Smooth muscle cell (in vitro differentiated cells): ENCODE measurements around the gene WBP2NL. TPM values are rescaled to one million over a fixed set of nuclear protein-coding genes. Genes with fewer than 3 reads are reported as not detected.
A peak's percentile ranks its signal among the peaks of the same experiment; 100 is the strongest.

Experiments used
- DNase-seq: peaks from one replicate; lab custom pipeline; 2025; ENCODE audit not compliant: unreplicated experiment; lab: John Stamatoyannopoulos, UW
- H2AFZ ChIP-seq: fragments of 200-600 bp; sonication (generic); 2 replicates; pipeline ENCODE4 v1.6.0; 2016; ENCODE audit warnings: antibody characterized with exemption, low read depth, mild to moderate bottlenecking
- H3F3A ChIP-seq: fragments of 200-600 bp; sonication (generic); 2 replicates; pipeline ENCODE4 v1.6.0; 2017; ENCODE audit warnings: antibody characterized with exemption, low read depth
- H3K27ac ChIP-seq: fragments of 200-600 bp; sonication (generic); 2 replicates; pipeline ENCODE4 v1.5.1; 2016; ENCODE audit warnings: low read depth, mild to moderate bottlenecking
- H3K27me3 ChIP-seq: fragments of 200-600 bp; sonication (generic); 2 replicates; pipeline ENCODE4 v1.6.1; 2016; ENCODE audit warnings: low read depth, mild to moderate bottlenecking
- H3K36me3 ChIP-seq: fragments of 200-600 bp; sonication (generic); 2 replicates; pipeline ENCODE4 v1.5.1; 2016; ENCODE audit warnings: low read depth
- H3K4me1 ChIP-seq: fragments of 200-600 bp; sonication (generic); 2 replicates; pipeline ENCODE4 v1.5.1; 2016; ENCODE audit warnings: low read depth
- H3K4me2 ChIP-seq: fragments of 200-600 bp; sonication (generic); 2 replicates; pipeline ENCODE4 v1.6.0; 2016; ENCODE audit warnings: mild to moderate bottlenecking
- H3K4me3 ChIP-seq: fragments of 200-600 bp; sonication (generic); 2 replicates; pipeline ENCODE4 v1.5.1; 2016; ENCODE audit warnings: mild to moderate bottlenecking
- H3K79me2 ChIP-seq: fragments of 200-600 bp; sonication (generic); 2 replicates; pipeline ENCODE4 v1.6.0; 2016; ENCODE audit warnings: low read depth, mild to moderate bottlenecking
- H3K9ac ChIP-seq: fragments of 200-600 bp; sonication (generic); 2 replicates; pipeline ENCODE4 v1.6.0; 2016; ENCODE audit warnings: low read depth
- H3K9me3 ChIP-seq: fragments of 200-600 bp; sonication (generic); replicated peaks from 2 replicates; pipeline ENCODE4 v1.5.1; 2016; ENCODE audit warnings: low read depth
- H4K20me1 ChIP-seq: fragments of 200-600 bp; sonication (generic); 2 replicates; pipeline ENCODE4 v1.6.0; 2016; ENCODE audit warnings: low read depth
- WGBS: methylation state at CpG from one replicate; pipeline ENCODE4 v1.1.7; 2016; ENCODE audit warnings: low lambda C conversion rate; 5-methylcytosine and 5-hydroxymethylcytosine counted together
- polyA plus RNA-seq: library from polyadenylated mRNA; unstranded; fragments of >200 nt; fragmentation: Nextera tagmentation; extraction: Ambion mirVana; gene quantifications from 2 replicates; pipeline ENCODE4 v1.2.1, GENCODE V29; 2016
- total RNA-seq: library from RNA; depleted of rRNA; stranded (reverse); fragments of >200 nt; gene quantifications from 2 replicates; pipeline ENCODE4 v1.2.3, GENCODE V29; 2014
- TF ChIP-seq, protein P1 (sequence below): fragments of 200-600 bp; sonication (generic); IDR thresholded peaks from 2 replicates; pipeline ENCODE4 v1.5.1; 2017; ENCODE audit warnings: borderline replicate concordance, mild to moderate bottlenecking, antibody characterized with exemption; ENCODE audit not compliant: insufficient read depth, poor library complexity, severe bottlenecking

WBP2NL gene
- total and polyA plus RNA-seq, 2 experiments from 2014 or later: 0.10 TPM; not detected in 1

GRCh38 chr22:41966225-41966606 is 32.4 kb upstream of the WBP2NL start:
- TF ChIP-seq, protein P1, sequence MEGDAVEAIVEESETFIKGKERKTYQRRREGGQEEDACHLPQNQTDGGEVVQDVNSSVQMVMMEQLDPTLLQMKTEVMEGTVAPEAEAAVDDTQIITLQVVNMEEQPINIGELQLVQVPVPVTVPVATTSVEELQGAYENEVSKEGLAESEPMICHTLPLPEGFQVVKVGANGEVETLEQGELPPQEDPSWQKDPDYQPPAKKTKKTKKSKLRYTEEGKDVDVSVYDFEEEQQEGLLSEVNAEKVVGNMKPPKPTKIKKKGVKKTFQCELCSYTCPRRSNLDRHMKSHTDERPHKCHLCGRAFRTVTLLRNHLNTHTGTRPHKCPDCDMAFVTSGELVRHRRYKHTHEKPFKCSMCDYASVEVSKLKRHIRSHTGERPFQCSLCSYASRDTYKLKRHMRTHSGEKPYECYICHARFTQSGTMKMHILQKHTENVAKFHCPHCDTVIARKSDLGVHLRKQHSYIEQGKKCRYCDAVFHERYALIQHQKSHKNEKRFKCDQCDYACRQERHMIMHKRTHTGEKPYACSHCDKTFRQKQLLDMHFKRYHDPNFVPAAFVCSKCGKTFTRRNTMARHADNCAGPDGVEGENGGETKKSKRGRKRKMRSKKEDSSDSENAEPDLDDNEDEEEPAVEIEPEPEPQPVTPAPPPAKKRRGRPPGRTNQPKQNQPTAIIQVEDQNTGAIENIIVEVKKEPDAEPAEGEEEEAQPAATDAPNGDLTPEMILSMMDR: no peak
- H4K20me1 ChIP-seq: no peaks in the 10 kb centered on the region
- H3K27me3 ChIP-seq: no peaks in the 10 kb centered on the region
- no peak overlapping the region for H2AFZ ChIP-seq
- H3K4me3 ChIP-seq: no peak overlapping the region
- H3K9ac ChIP-seq: no peak overlapping the region
- H3F3A ChIP-seq: no peaks in the 10 kb centered on the region
- no peak for DNase-seq
- no peaks in the 10 kb centered on the region for H3K36me3 ChIP-seq
- H3K4me2 ChIP-seq: no peak overlapping the region
- WGBS: 95% methylated on average over 2 of the region's 2 CpGs
- no peaks in the 10 kb centered on the region for H3K9me3 ChIP-seq
- H3K4me1 ChIP-seq: peaks cover 7% of the 10 kb centered on the region
- H3K27ac ChIP-seq: no peak overlapping the region
- no peaks in the 10 kb centered on the region for H3K79me2 ChIP-seq

DNA sequence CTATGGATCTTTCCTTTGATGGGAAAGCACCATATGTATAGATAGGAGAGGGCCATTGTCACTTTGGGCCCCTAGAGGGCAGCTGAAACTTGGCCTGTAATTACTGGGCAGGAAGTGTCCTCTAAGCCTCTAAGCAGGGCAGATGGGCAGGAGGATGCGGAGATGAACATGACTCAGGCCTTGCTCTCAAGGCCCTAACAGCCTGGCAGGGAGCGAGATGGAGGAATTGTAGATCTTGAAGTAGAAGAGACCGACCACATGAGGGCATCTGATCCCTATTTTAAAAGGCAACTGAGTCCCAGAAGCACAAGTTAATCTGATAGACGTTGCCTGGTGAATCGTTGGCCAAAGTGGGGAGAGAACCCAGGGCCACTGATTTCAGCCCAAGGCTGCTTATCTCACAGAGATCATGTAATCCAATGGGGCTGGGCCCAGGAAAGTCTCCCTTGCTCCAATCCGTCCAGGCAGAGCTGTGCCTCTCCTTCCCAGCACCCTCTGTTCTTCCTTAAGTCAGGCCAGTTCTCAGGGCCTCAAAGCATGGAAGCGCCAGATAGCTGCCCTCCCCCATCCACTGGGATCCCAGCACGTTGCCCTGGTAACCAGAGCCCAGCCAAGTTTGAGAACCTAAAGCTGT is 31.9 kb upstream of the WBP2NL start:
- no peak overlapping the region for H3K4me3 ChIP-seq
- H3K27ac ChIP-seq: no peak overlapping the region
- no peaks in the 10 kb centered on the region for H3K9me3 ChIP-seq
- 19% methylated on average over 8 of the region's 8 CpGs for WGBS
- no peak overlapping the region for H3K9ac ChIP-seq
- H3K4me2 ChIP-seq: no peak overlapping the region
- DNase-seq: no peak
- H3K79me2 ChIP-seq: no peaks in the 10 kb centered on the region
- H4K20me1 ChIP-seq: no peaks in the 10 kb centered on the region
- H3K36me3 ChIP-seq: no peaks in the 10 kb centered on the region
- TF ChIP-seq, protein P1: peak; percentile 33
- no peaks in the 10 kb centered on the region for H3F3A ChIP-seq
- H3K4me1 ChIP-seq: peaks cover 7% of the 10 kb centered on the region
- no peak overlapping the region for H2AFZ ChIP-seq
- H3K27me3 ChIP-seq: no peaks in the 10 kb centered on the region

GRCh38 chr22:41968601-41969000 is 30.0 kb upstream of the WBP2NL start:
- TF ChIP-seq, protein P1: no peak
- H3K4me2 ChIP-seq: no peak overlapping the region
- H3K9ac ChIP-seq: no peak overlapping the region
- no peaks in the 10 kb centered on the region for H3K36me3 ChIP-seq
- no peak overlapping the region for H2AFZ ChIP-seq
- WGBS: 76% methylated on average over 9 of the region's 9 CpGs
- H3K9me3 ChIP-seq: no peaks in the 10 kb centered on the region
- H3K27me3 ChIP-seq: peaks cover 4% of the 10 kb centered on the region
- H3K79me2 ChIP-seq: no peaks in the 10 kb centered on the region
- no peaks in the 10 kb centered on the region for H4K20me1 ChIP-seq
- H3K4me3 ChIP-seq: no peak overlapping the region
- no peaks in the 10 kb centered on the region for H3F3A ChIP-seq
- DNase-seq: no peak
- peaks cover 7% of the 10 kb centered on the region for H3K4me1 ChIP-seq
- H3K27ac ChIP-seq: no peak overlapping the region

DNA sequence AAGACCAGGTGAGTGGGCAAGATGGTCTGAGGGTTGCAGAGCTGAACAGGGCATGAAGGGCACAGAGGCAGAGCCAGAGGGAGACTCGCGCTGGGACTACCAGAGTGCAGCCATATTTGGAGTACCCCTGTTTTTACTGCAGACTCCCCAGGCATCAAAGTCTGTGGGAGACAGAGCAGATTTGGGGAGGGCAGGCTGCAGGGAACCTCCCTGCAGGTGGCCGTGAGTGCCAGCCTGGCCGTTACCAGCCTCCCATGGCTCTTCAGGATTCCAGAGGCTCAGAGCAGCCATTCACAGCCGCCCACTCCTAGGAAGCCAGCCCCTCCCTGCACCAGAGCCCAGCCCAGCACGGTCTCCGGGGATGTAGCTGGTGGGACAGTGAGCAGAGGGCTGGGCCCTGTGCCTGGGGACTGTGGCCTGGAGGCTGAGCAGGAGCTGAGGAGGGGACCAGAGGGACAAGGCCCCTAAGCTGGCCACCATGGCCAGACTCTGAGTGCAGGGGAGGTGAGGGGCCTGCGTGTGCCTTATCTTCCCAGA is 29.4 kb upstream of the WBP2NL start, which contains the start of gene SEPTIN3:
Gene SEPTIN3 (plus strand): TSS at position 334 of the 537 bp plus-strand sequence. CDS start 2,050 bp downstream, outside the sequence.
- Histone ChIP-seq H3K36me3 (no peaks in the 10 kb centered on the region), H3K79me2 (no peaks in the 10 kb centered on the region), H3K27me3 (peaks cover 4% of the 10 kb centered on the region), H2AFZ (no peak within 1 kb of the TSS), H3K9me3 (no peaks in the 10 kb centered on the region), H3K9ac (no peak within 1 kb of the TSS), H3K4me3 (no peak within 1 kb of the TSS), H3K4me1 (peaks cover 4% of the 10 kb centered on the region), H4K20me1 (no peaks in the 10 kb centered on the region), H3K27ac (no peak within 1 kb of the TSS), H3F3A (no peaks in the 10 kb centered on the region), H3K4me2 (no peak within 1 kb of the TSS)
- DNase-seq: no peak
- TF ChIP-seq, protein P1: no peak
- WGBS: 60% methylated on average over 8 of the region's 8 CpGs
